Prostate gland (tissue), 2 donors: Measurements from ENCODE around the gene ADRB1. TPM values are rescaled to one million over a fixed set of nuclear protein-coding genes. Genes with fewer than 3 reads are reported as not detected.
A peak's percentile ranks its signal among the peaks of the same experiment; 100 is the strongest.

Experiments used
- DNase-seq: peaks from one replicate; pipeline ENCODE4 v3.0.0-alpha.2; 2019; ENCODE audit warnings: low spot score
- H3K27ac ChIP-seq, 2 donors: fragments of 200-600 bp; sonication (generic); 2 replicates each; pipeline ENCODE4 v1.5.1; 2017 to 2019
- H3K27me3 ChIP-seq: fragments of 200-600 bp; sonication (generic); replicated peaks from 2 replicates; pipeline ENCODE4 v1.5.1; 2019; ENCODE audit not compliant: insufficient read depth
- H3K36me3 ChIP-seq, 2 donors: fragments of 200-600 bp; sonication (generic); 1 replicate in 1 of 2; 2 replicates in 1 of 2; pipeline versions ENCODE4 v1.5.1 to v1.8.1; 2017 to 2019
- H3K4me1 ChIP-seq: fragments of 200-600 bp; sonication (generic); replicated peaks from 2 replicates; pipeline ENCODE4 v1.5.1; 2019
- H3K4me3 ChIP-seq, 2 donors: fragments of 200-600 bp; sonication (generic); 2 replicates each; pipeline ENCODE4 v1.5.1; 2017 to 2019
- H3K9me3 ChIP-seq: fragments of 200-600 bp; sonication (generic); 2 replicates; pipeline ENCODE4 v1.5.1; 2017
- POLR2A ChIP-seq: fragments of 450-650 bp; IDR thresholded peaks from one replicate; pipeline ENCODE4 v1.6.1; 2016; ENCODE audit warnings: antibody characterized with exemption, mild to moderate bottlenecking
- POLR2AphosphoS5 ChIP-seq: sonication (generic); formaldehyde crosslinking; IDR thresholded peaks from one replicate; pipeline ENCODE4 v1.6.1; 2017; ENCODE audit warnings: antibody characterized with exemption
- WGBS: methylation state at CpG from one replicate; pipeline ENCODE4 v1.1.5; 2018; 5-methylcytosine and 5-hydroxymethylcytosine counted together
- intact Hi-C: fragments of 100-400 bp; cut with DNase I; formaldehyde crosslinking; loops from one replicate; pipeline ENCODE4 v1.14.2; 2022
- total RNA-seq, 2 donors: library from RNA; depleted of rRNA; stranded (reverse); fragments of >200 nt; gene quantifications; one replicate each; pipeline ENCODE4 v1.1.0, GENCODE V29; 2016
- TF ChIP-seq, protein P1 (sequence below), 4 experiments: fragments of 200-600 bp in 2 of 4; fragments of 450-650 bp in 2 of 4; sonication (generic) in 2 of 4; IDR thresholded peaks; 1 replicate in 3 of 4; 2 replicates in 1 of 4; pipeline ENCODE4 v1.5.1; 2016 to 2019; ENCODE audit warnings: antibody characterized with exemption in 4 of 4, mild to moderate bottlenecking in 2 of 4, moderate library complexity in 2 of 4

The ADRB1 gene
- total RNA-seq, 2 donors from 2014 or later, result 10.2 to 15.4 TPM

DNA sequence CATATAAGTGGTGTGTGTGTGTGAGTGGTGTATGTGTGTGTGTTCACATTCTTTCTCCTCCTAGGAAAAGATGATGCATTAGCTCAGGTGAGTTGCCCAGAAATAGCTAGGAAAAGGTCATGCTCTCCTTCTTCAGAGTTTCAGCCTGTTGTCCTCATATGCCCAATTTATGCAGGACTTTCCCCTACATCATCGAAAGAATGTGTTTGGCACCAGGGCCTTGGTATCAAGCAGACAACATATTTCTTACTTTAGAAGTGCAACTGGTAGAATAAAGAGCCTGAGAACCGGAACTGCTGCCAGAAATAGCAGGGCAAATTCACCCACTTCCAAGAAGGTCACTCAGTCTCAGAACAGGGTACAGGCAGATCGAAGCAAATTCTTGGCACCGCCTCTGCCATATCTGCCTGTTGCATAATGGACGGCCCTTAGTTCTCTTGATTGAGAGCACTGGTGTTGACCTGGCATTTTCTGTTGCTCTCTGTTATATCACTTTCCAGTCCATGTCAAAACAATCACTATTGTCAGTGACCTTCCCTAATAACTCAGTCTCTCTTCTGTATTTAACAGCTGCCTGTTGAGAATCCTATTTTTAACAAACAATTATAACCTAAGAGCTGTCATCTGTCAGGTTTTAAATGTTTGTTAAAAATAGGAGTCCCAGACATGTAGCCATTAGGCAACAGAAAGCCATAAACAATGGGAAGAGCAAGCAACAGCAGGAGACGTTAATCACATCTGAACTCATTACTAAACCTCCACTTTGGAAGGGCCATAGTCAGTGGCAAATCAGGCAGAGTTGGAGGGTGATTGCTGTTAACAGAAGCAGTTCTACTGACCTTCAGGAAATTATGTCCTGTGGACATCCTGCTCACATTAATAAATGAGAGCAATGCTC, 20.7 kb downstream of the ADRB1 start:
- intact Hi-C loops, result no loop called here
- Histone ChIP-seq H3K27me3 (no peaks in the 10 kb centered on the region), H3K4me3 (no peak overlapping the region), H3K36me3 (no peaks in the 10 kb centered on the region), H3K27ac (peak overlapping the region in 1 of 2 donors; percentile 70), H3K9me3 (no peaks in the 10 kb centered on the region), H3K4me1 (peaks cover 10% of the 10 kb centered on the region)
- 49% methylated on average over 6 of the region's 6 CpGs for WGBS
- no peak for TF ChIP-seq POLR2AphosphoS5
- no peak for TF ChIP-seq POLR2A
- TF ChIP-seq, protein P1, sequence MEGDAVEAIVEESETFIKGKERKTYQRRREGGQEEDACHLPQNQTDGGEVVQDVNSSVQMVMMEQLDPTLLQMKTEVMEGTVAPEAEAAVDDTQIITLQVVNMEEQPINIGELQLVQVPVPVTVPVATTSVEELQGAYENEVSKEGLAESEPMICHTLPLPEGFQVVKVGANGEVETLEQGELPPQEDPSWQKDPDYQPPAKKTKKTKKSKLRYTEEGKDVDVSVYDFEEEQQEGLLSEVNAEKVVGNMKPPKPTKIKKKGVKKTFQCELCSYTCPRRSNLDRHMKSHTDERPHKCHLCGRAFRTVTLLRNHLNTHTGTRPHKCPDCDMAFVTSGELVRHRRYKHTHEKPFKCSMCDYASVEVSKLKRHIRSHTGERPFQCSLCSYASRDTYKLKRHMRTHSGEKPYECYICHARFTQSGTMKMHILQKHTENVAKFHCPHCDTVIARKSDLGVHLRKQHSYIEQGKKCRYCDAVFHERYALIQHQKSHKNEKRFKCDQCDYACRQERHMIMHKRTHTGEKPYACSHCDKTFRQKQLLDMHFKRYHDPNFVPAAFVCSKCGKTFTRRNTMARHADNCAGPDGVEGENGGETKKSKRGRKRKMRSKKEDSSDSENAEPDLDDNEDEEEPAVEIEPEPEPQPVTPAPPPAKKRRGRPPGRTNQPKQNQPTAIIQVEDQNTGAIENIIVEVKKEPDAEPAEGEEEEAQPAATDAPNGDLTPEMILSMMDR (IDR thresholded peaks at IDR 0.05), result no peak
- no peak for DNase-seq

DNA sequence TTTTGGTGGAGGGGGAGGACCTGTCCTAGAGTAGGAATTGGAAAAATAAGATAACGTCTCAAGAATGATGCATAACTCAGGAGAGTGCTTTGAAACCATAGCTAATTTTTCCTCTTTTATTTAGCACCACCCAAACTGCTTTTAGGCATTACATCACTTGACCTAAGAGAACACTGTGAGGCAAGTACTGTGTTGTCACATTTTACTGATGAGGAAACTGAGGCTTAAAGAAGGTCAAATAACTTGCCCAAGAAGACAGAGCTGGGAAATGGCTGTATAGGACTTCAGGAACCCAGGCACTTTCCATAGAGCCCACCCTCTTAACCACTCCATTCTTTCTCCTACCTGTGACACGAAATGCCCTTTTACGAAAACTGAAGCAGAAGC, 21.4 kb downstream of the ADRB1 start:
- Histone ChIP-seq H3K4me3 (no peak overlapping the region), H3K27me3 (no peaks in the 10 kb centered on the region), H3K4me1 (peaks cover 10% of the 10 kb centered on the region), H3K36me3 (no peaks in the 10 kb centered on the region), H3K9me3 (no peaks in the 10 kb centered on the region), H3K27ac (peak overlapping the region in 1 of 2 donors; percentile 70)
- intact Hi-C loops, result no loop called here
- TF ChIP-seq POLR2AphosphoS5 (no peak), POLR2A (no peak)
- TF ChIP-seq, protein P1 (IDR thresholded peaks at IDR 0.05), result no peak
- DNase-seq, result no peak
- 93% methylated on average over 3 of the region's 3 CpGs for whole genome bisulfite sequencing

DNA sequence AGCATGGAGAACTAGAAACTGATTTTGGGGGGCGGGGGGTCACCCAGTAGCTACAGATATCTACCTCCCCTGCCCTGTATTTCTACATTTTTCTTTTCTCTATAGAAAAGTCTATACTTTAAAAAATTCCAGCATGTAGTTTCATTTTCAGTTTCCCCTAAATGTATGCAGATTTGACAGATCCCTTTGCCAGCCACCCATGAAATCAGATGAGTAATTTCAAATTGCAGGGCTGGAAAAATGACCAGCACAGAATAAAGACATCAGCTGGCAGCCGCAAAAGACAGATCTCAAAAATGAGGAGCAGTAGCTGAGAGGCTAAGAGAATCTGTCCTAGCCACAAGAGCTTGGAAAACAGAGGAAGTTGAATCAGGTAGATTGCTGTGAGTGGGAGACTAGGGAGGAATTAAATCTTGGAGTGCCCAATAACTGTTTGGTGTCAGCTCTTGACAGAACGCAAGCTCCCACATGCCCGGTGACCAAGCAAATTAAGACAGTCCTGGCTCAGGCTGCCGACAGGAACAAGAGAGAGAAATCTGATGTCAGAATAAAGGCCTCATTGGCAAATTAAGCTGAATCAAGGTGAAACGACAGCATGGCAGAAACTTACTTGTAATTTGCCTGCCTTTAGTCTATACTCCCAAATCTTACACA, 24.5 kb downstream of the ADRB1 start:
- no peaks in the 10 kb centered on the region for H3K36me3 ChIP-seq
- WGBS, result 49% methylated on average over 6 of the region's 6 CpGs
- no peaks in the 10 kb centered on the region for H3K9me3 ChIP-seq
- peaks cover 10% of the 10 kb centered on the region for H3K4me1 ChIP-seq
- H3K4me3 ChIP-seq, result no peak overlapping the region
- peak; percentile 81 for DNase-seq
- intact Hi-C loops, result no loop called here
- H3K27me3 ChIP-seq, result no peaks in the 10 kb centered on the region
- TF ChIP-seq, protein P1 (IDR thresholded peaks at IDR 0.05), result no peak
- TF ChIP-seq POLR2A, result no peak
- TF ChIP-seq POLR2AphosphoS5, result peak; percentile 68
- peak overlapping the region; percentile 67 to 70 for H3K27ac ChIP-seq

DNA sequence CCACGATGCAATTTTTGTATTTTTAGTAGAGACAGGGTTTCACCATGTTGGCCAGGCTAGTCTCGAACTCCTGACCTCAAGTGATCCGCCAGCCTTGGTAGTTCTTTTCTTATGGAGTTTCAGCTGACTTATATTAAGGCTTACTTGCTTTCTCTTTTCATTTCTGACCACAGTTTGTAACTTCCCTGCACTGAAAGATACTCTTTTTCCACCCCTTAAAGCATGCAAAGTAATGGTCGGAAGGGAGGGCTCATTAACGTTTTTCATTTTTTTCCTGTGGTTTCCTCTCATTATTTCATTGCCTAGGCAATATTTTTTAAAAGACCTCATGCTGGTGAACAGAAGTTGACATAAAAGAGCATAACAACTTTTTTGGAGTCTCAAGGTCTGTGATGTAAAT, 27.0 kb downstream of the ADRB1 start:
- H3K4me1 ChIP-seq, result peaks cover 4% of the 10 kb centered on the region
- TF ChIP-seq, protein P1 (IDR thresholded peaks at IDR 0.05), result no peak
- TF ChIP-seq POLR2AphosphoS5 (no peak), POLR2A (no peak)
- no peaks in the 10 kb centered on the region for H3K27me3 ChIP-seq
- no peak overlapping the region for H3K4me3 ChIP-seq
- H3K9me3 ChIP-seq, result no peaks in the 10 kb centered on the region
- 78% methylated on average over 5 of the region's 5 CpGs for WGBS
- no peaks in the 10 kb centered on the region for H3K36me3 ChIP-seq
- no peak for DNase-seq
- no peak overlapping the region for H3K27ac ChIP-seq
- intact Hi-C loops, result no loop called here
